HG03280 (cell line): ENCODE measurements around the gene CEND1.

Source experiments
- ATAC-seq: cut with Tn5 transposase; IDR thresholded peaks from one replicate; pipeline ENCODE4 v1.9.1; 2021; ENCODE audit warnings: mild to moderate bottlenecking, moderate library complexity; ENCODE audit not compliant: unreplicated experiment

The CEND1 gene

DNA sequence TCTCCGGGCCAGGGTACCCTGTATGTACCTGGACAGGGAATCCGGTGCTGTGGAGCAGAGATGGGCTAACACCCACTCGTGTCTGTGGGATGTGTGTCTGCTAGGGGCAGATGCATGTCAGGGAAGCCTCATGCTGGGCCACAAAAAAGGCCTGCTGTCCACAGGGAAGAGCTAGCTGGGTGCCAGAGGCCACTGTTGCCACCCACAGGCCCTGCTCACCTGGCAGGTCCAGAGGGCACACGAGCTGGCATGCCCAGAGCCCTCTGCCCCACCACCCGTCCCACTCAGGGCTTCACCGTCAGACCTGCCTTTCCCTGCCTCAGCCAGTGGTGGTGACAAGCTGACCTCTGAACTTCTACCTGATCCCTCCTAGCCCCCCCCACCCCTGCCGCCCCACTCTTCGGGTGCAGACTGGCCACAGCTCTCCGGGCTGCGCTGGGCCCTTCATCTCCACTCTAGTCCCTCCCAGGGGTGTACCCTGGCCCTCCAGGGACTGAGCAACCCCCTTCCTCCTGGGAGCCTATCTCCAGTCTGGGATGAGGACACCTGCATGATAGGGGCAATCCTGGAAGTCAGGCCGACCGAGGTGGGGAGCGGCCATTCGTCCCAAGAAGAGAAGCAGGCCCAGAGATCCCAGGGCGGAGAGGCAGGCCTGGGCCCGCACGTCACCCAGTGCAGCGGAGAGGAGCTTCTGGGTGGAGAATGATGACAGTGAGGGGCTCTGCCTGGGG is 6.8 kb upstream of the CEND1 start:
- ATAC-seq: no peak

DNA sequence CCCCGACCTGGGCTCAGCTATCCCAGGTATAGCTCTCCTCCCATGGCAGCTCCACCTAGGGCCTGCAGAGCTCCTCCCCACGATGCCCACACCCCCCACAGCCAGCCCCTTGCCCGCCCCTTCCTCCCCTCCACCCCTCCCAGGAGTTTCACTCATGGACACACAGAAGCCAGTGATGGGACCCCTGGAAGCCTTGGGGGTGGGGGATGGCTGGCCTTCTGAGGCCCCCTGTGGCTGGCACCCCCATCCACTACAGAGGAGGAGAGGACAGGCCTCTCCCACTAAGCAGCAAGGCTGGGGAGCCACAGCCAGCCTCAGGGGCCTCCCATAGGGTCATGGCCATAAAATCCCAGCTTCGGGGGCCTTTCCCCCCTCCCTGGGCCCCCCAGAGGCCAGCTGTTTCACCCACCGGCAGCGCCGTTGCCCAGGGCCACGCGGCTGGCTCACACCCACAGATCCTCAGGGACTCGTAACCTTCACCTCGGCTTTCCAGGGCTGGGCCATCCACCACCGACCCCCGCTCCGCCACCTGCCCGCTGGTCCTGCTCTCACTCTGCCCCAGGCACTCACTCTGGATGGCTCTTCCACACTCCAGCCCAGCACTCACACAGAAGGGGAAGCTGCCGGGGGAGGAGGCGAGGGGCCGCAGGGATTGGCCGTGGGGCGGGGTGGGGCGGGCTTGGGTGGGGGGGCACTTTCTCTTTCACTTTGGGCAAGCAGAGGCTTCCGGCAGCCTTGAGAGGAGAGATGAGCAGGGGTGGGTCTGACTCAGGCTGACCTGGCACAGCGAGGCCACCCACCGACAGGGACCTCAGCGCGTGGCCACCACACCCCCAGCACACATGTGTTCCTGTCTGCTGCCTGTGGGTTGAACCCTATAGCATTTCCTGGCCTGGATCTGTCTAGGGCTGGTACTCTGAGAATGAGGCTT is 6.0 kb upstream of the CEND1 start:
- ATAC-seq: peak; percentile 24

GRCh38 chr11:794766-795633 is 5.1 kb upstream of the CEND1 start:
- ATAC-seq: no peak

GRCh38 chr11:794013-794765 is 4.3 kb upstream of the CEND1 start:
- ATAC-seq: no peak

DNA sequence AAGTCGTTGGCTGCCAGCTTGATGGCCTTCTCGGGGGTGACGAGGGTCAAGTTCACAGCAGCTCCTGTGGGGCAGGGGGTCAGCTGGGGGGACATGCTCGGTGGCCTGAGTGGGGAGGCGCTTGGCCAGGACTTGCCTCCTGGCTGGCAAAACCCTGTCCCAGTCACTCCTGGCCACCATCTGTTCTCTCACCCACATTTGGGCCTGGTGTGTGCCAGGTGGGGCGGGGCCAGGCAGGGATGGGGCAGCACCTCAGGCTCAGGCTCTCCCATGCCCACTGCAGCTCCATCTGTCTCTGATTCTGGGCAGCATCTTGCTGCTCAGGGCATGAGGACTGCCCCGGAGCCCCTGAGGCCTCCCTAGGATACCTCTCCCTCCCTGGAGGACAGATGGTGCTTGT is 3.7 kb upstream of the CEND1 start:
- no peak for ATAC-seq

DNA sequence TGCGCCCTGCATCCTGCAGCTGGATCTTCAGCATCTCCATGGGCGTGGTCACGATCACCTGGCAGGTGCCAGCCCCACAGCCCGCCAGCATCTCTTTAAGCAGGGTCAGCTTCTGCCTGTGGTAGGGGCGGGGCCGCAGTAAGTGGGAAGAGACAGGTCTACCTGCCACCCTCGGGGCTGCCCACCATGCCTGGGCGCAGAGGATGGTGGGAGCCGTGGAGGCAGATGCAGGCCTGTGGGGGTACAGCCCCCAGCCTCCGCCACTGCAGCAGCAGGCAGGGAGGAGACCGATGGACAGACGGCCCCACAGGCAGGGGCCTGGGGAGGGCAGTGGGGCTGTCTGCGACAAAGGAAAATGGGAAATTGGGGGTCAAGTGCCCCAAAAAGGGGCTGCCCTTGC is 3.0 kb upstream of the CEND1 start:
- no peak for ATAC-seq

- ATAC-seq: no peak
Observed at GRCh38 chr11:792535-792821, 2.6 kb upstream of the CEND1 start.

GRCh38 chr11:791658-792534 is 2.0 kb upstream of the CEND1 start:
- no peak for ATAC-seq

DNA sequence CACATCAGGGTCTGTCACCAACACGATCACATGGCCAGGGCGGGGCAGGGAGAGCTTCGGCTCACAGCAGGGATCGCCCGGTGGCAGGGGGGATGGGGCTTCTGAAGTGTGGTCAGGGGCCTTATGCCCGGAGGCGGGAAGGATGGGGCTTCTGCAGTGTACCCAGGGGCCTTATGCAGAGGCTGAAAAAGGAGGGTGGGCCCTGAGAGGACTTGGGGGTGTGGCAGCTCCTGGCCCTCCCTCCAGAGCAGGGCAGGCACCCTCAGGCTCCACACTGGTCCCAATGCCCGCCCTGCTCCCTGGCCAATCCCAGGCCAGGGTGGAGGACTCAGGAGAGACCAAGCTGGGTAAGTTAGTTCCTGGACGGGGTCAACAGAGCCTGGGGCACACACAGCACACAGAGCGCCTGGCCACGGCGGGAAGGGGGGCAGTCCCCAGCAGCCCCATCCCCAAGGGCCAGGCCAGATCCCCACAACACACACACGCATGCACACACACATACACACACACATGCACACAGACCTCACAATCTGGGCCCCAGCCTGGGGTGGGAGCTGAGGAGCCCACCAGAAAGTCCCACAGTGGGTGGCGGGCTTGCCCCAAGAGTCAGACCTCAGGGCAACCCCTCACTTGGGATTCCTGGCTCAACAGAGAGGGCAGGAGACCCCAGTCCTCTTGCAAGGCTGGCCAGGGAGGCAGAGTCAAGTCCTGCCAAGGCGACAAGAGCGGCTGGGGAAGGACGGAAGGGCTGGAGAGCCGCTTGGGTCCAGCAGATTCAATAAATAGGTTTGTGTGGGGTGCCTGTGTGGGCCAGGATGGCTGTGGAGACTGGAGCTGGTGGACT is 1.1 kb upstream of the CEND1 start:
- no peak for ATAC-seq

DNA sequence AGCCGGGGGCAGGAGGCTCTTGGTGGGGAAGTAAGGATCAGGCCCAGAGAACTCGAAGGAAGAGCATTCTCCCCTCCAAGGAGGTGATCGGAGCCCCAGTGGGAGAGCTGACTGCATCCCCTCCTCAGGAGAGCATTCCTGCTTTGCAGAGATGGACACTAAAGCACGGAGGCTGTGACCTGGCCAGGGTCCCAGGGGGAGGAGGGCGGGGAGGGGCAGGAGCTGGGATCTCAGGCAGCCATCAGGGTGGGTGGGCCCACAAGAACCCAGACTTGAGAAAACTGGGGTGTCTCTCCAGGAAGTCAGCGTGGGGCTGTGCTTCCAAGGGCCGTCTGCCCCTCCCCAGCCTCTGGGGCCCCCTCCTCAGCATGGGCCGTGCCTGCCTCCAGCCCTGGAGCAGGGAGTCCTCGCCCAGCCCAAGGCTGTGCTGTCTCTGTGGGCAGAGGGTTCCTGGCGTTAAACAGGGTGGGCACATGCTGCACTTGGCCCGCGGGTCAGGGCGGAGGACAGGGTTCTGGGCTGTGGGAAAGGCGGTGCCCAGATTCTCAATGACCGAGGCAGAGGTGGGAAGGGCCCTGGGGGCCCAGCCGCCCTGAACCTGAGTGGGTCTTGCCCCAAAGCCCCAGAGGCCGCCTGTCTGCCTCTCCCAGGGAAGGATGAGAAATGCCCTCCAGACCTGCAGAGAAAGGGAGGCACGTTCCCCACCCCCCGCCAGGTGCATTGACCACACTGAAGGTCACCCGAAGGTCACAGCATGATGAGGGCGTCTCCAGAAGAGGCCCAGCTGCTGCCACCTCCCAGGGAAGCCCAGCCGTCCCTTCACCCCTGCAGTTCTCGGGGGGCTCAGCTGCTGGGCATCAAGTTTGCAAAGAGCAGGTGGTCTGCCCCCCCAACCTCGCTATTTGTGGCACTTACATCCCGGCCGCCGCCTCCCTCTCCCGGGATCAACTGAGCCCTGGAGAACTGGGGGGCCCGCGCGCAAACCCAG is 643 bp downstream of the CEND1 start:
- no peak for ATAC-seq

DNA sequence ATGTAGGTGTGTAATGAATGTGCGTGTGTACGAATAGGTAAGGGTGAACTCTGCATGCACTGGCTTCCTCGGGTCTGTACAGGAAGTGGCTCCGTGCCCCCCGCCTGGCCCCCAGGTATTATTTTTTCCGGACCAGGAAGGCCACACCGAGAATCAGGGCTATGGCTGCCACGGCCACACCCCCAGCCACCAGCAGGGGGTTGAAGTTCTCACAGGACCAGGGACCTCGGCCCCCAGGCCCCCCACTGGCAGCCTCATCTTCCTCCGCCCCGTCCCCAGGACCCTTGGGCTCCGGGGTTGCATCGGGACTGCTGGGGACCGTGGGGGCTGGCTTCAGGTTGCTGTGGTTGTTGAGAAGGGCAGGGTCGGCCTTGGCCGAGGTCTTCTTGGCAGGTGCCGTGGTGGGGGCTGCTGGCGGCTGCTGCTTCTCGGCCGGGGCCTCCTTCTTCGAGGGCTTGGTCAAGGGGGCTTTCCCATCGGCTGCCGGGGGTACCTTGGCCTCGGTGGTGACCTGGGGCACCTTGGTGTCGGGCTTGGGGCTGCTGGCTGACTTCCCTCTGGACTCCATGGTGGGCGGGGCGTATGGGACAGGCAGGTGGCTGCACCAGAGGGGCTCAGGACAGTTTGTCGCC is 1.8 kb downstream of the CEND1 start:
- ATAC-seq: no peak

DNA sequence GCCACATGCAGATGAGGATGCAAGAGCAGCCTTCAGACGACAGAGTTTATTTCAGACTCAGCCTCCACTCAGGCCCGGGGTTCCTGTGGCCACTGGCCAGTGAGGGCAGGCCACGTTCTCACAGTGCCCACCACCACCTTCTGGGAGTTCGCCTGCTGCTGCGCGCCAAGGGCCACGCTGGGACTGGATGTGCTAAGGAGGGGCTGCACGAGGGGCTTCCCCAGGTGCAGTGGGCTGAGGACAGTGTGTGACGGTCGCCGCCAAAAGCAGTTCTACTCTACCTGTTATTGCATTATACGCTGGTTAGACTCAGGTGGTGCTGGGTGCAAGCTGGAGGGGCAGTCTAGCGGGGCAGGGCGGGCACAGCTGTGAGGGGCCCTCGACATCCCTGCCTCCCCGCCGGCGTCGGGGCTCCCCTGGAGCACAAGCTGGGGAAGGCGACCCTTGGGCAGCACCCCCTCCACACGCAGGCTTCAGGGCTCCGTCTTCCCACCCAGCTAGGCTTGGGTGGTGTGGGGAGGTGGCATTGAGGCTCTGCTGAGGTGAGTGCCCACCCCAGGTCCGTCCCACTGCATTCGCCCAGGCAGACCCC is 2.7 kb downstream of the CEND1 start:
- ATAC-seq: no peak

- no peak for ATAC-seq
Observed at GRCh38 chr11:786235-787083, 3.4 kb downstream of the CEND1 start.

DNA sequence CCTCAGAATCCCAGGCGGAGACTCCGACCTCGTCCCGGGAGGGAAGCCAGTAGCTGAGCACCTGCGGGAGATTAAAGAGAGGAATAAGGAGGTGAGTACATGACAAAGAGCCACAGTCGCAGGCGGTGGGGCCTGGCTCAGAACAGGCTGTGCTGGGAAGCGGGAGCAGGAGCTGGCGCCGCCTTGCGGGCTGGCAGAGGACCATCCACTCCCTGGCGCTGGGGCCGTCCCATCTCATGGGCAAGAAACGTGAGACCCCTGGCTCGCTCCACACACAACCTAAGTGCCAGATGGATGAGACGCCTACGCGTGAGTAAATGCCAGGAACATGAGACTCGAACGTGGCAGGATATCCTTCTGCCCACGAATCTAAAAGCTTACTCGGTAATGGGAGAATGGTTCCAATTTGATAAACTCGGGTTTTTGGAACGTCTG is 6.3 kb downstream of the CEND1 start:
- no peak for ATAC-seq

DNA sequence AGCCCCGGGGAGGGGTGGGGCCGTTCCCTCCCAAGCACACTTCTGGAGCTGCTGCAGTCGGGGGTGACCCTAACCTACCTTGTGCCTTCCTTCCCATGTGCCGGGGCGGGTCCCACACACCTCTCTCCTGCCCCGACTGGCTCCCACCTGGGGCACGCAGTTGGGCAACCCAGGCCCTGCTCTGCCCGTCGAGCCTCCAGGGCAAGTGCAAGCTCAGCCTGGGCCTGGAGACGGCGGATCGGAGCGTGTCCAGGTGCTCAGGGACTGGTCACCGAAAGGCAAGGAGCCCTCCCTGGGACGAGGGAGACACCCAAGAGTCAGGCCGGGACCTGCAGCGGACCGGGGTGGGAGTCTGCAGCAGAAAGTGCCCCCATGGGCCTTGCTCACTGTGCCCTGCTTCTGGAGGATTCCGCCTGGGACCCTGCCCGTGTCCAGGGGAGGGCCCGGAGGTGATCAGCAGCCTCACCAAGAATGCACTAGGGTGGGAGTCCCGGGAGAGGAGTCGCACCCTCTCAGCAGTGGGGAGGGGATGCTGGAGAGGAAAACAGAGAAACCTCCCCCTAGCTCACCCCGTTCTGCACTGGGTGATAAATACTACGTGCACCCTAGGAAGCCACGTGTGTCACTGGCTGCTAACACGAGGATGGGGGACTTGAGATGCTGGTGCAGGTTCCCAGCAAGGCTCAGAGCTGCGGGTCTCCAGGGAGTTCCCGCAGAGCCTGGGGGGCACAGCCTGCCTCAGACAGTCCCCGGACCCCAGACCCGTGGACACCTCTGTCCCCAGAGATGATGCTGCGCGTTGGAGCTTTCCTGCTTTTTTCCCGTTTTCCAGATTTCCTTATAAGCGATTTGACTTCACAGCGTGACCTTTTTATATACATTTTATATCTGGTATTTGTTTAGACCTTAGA is 7.4 kb downstream of the CEND1 start:
- no peak for ATAC-seq
